ENCODE data around the gene FXYD5.
A peak's percentile ranks its signal among the peaks of the same experiment; 100 is the strongest.

Gene FXYD5, protein sequence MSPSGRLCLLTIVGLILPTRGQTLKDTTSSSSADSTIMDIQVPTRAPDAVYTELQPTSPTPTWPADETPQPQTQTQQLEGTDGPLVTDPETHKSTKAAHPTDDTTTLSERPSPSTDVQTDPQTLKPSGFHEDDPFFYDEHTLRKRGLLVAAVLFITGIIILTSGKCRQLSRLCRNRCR

GRCh38 chr19:35154525-35155406 is at the start of gene FXYD5:
Gene FXYD5 (plus strand): TSS chr19:35154735. CDS start chr19:35155551, 816 bp downstream.
- peak; percentile 62 to 79 for DNase-seq (ENCODE audit: low read depth in 2 of 2)

GRCh38 chr19:35105047-35105410 is 49.5 kb upstream of the FXYD5 start:
- no peak for DNase-seq (ENCODE audit: low read depth in 2 of 2)

DNA sequence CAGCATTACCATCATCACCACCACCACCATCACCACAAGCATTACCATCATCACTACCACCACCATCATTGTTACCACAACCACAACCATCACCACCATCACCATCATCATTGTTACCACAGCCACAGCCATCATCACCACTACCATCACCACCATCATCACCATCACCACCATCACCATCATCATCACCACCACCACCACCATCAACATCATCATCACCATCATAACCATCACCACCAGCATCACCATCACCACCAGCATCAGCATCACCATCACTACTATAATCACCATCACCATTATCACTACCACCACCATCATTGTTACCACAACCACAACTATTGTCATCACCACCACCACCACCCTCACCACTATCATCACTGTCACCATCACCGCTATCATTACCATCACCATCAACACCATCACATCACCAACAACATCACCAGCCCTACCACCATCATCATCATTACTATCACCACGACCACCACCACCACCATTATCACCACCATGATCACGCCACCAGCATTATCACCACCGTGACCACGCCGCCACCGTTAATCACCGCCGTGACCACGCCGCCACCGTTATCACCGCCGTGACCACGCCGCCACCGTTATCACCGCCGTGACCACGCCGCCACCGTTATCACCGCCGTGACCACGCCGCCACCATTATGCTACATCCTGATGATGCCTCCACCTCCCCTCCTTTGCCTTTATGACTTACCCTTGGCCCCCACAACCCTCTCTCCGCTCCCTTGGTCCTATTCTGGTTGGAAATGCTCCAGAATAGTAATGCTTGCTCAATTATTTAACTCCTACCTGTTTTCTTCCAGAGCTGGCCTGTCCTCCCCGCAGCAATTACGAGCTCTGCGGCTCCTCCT is 48.9 kb upstream of the FXYD5 start:
- no peak for DNase-seq (ENCODE audit: low read depth in 2 of 2)

DNA sequence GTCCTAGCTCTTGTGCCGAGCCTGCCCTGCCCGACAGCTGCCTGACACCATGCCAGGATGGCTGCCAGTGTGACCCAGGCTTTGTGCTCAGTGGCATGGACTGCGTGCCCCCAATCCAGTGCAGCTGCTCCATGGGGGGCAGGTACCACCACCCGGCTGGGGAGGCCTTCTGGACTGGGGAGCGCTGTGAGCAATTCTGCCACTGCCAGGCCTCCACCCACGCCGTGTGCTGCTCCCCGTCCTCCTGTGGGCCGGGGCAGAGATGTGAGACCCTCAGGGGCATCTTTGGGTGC is 48.3 kb upstream of the FXYD5 start:
- no peak for DNase-seq (ENCODE audit: low read depth in 2 of 2)

GRCh38 chr19:35106898-35107541 is 47.5 kb upstream of the FXYD5 start:
- DNase-seq (ENCODE audit: low read depth in 2 of 2), result no peak

- DNase-seq (ENCODE audit: low read depth in 2 of 2), result no peak
Measured at GRCh38 chr19:35107545-35107944, 47.0 kb upstream of the FXYD5 start.

GRCh38 chr19:35108730-35109129 is 45.8 kb upstream of the FXYD5 start:
- no peak for DNase-seq (ENCODE audit: low read depth in 2 of 2)

- no peak for DNase-seq (ENCODE audit: low read depth in 2 of 2)
Measured at GRCh38 chr19:35109395-35110112, 45.0 kb upstream of the FXYD5 start.

DNA sequence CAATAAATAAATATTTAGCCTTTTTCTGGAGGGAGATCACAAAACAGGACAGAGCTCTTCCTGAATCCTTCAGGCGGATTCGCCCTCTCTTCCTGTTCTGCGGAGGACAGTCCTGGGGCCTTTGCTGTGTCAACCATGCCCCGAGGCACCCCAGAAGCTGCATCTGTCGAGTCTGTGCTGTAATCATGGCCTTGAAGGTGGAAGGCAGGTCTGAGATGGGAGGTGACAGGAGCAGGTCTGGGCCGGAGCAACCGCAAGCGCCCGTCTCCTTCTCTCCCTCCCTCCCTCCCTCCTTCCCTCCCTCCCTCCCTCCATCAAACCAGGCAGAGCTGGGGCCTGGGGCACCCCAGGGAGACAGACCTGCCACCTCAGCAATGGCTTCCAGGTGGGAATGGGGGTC is 43.6 kb upstream of the FXYD5 start:
- DNase-seq (ENCODE audit: low read depth in 2 of 2), result no peak

- no peak for DNase-seq (ENCODE audit: low read depth in 2 of 2)
Measured at GRCh38 chr19:35112995-35113688, 41.4 kb upstream of the FXYD5 start.

DNA sequence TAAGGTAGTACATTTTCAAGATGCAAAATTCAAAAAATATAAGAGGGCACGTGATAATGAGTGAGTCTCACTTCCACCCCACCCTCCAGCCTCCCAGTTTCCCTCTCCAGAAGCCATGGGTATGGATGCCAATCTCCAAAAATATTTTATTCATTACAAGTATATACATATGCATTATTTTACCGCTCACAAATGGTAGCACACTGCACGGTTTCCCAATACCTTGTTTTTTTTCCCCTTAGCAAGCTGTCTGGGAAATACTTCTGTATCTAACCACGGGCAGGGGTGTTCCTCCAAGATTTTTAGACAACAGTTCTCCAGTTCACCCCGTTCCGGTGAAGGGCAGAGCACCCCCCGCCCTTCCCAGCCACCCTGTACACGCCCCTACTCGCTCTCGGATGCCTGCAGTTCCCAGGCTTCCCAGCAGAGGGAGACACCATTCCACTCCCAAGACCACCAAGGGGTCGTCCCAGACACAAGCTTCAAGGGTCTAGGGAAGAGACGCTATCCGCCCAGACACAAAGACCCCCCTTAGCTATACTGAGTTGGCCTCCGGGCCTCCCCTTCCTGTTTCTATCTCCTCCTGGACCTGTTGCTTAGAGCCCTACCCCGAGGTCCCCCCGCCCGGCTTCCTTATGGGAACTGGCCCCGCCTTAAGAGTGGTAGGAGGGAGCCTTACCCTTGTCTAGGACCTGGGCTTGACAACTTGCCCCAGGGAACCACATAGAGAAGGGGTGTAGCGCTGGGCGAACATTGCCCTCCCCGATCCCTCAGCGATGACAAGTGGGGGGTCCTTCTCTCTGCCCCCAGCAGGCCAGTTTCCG is 40.0 kb upstream of the FXYD5 start:
- DNase-seq (ENCODE audit: low read depth in 2 of 2), result peak; percentile 52 to 70

DNA sequence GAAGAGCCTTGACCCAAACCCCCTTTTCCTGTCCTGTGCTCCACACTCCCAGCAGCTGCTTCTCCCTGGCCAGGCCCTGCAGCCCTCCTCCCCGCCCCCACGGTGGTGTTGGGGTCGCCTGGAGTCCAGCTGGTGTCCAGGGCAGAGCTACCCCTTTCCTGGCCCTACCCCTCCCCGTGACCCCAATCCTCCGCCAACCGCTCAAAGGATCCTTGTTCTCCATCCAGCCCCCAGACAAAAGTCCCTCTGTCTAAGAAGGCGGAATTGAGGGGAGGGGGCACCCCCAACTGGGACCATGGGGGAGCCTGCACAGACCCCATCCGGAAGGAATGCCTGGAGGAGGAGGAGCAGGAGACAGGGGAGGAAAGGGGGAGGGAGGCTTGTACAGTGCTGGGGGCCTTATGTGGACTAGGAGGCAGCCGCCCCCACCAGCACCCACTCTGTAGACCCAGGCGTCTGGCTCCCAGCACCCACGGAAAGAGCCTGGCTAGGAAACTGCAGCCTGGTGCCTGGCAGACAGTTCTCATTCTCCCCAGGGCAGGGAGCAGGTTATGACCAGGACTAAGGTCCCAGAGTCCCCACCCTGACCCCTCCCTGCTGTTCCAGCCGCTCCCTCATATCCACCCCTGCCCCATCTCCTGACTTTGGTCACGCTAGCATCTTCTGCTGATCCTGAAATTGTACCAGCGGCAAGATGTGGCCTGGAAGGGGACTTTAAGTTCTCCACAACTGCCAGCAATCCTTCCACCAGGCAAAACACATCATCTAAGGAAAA is 39.2 kb upstream of the FXYD5 start, which contains the start of gene FXYD3:
Gene FXYD3 (plus strand): TSS at position 647 of the 775 bp plus-strand sequence. CDS start 3,554 bp downstream, outside the sequence.
- no peak for DNase-seq (ENCODE audit: low read depth in 2 of 2)

DNA sequence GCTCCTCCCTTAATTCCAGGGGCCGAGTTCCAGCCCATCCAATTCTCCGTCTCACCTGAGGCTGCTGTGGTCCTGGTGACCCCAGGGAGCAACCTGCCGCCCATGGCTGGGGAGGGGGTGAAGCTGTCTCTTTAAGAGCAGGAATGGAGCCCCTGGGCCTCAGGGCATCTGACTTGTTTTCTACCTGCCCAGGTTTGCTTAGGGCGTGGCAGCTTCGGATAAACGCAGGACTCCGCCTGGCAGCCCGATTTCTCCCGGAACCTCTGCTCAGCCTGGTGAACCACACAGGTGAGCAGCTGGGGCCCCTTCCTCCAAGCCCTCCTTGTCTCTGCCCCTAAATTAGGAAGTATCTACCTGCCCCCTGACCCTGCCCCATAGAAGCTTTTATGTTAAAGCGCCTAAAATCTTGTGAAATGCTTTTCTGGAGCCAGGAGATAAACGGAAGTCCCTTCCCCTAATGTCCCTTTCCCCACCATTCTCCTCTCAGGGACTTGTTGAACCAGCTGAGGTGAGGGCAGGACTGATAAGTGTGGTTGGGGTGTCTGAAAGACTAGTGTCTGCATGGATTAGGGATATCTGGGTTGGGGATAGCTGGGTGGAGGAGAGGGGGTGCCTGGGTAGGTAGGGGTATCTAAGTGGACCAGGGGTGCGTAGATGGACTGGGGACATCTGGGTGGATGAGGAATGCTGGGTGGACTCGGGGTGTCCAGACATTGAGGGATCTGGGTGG is 38.3 kb upstream of the FXYD5 start:
- DNase-seq (ENCODE audit: low read depth in 2 of 2), result no peak

DNA sequence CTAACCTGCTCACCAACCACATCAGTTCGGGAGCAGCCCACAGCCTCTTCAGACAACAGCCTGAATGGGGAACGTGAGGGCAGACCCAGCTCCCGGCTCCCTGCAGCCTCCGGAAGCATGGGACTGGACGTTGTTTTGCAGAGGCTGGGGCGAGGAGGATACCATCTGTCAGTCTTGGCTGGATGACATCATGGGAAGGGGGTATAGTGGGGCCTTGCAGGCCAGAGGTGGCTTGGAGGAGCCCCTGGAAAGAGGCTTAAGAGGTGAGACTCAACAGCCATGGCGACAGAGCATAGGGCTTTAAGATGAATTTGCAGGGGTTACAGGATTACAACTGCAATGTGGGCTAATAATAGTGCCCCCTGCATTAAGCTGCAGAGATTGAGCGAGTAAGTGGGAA is 37.4 kb upstream of the FXYD5 start:
- no peak for DNase-seq (ENCODE audit: low read depth in 2 of 2)

DNA sequence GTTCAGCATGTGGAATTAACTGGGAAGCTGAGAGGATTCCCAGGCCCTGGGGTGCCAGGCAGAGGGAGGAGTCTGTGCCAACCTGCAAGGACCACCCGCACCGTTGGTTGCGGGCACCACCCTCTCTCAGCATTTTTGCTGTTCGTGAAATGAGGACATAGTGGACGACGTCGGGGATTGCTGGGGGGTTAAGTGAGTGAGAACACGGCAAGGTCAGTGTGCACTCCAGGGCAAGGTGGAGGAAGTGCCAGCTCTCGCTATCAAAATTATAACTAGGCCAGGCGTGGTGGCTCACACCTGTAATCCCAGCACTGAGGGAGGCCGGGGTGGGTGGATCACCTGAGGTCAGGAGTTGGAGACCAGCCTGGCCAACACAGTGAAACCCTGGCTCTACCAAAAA is 36.7 kb upstream of the FXYD5 start:
- no peak for DNase-seq (ENCODE audit: low read depth in 2 of 2)

GRCh38 chr19:35118268-35119020 is 36.1 kb upstream of the FXYD5 start:
- DNase-seq (ENCODE audit: low read depth in 2 of 2), result no peak

DNA sequence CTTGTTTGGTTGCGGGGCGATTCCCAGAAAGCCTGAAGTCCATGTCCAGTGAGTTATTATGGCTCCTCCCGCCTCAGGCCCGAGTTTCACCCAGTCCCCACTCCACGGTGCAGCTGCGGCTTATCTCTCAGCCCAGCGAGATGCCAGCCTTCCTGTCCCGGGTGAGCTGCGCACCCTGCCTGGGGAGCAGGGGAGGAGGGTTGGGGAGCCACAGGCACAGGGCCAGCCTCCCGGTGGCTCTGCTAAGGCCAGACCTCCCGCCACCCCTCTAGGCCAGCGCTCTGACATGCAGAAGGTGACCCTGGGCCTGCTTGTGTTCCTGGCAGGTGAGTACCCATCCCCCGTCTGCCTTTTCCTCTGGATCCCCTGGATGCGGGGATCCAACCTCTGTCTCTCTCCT is 35.4 kb upstream of the FXYD5 start:
- no peak for DNase-seq (ENCODE audit: low read depth in 2 of 2)

Measured in stimulated activated CD8-positive, alpha-beta memory T cell treated with anti-CD3 and anti-CD28 coated beads, Interleukin-2, amount 100 ng/mL, for 48 hours (primary cell).